Measurements from ENCODE around the gene ATP5F1D.

ATP5F1D gene

DNA sequence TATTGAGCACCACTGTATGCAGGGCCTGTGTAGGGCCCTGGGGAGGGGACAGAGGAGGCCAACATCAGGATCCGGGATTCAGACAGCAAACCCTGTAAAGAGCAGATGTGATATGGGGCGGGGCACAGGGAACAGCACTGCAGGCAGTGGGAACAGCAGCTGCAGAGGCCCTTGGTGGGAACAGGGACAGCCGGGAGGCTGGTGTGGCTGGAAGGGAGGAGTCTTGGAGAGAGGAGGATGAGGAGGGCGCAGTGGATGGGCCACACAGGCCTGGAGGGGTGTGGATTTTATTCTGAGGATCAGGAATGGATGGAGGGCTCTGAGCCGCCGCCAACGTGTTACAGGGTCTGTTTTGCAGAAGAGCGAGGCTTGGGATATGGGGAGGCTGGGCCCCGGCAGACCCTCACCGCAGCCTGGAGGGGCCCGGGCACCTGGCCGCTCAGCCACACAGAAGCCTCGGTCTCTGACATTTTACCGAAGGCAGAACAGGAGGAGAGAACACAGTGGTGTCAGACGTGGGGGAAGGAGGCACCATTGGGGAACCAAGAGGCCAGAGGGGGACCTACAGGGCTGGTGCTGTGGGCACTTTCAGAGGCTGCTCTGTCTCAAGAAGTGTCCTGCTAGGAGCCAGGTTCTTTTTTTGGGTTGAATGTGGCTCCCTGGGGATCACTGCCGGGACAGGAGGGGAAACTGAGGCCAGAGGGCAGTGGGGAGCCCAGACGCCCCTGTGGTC, 51.0 kb downstream of the ATP5F1D start:
- TF ChIP-seq, protein P1, sequence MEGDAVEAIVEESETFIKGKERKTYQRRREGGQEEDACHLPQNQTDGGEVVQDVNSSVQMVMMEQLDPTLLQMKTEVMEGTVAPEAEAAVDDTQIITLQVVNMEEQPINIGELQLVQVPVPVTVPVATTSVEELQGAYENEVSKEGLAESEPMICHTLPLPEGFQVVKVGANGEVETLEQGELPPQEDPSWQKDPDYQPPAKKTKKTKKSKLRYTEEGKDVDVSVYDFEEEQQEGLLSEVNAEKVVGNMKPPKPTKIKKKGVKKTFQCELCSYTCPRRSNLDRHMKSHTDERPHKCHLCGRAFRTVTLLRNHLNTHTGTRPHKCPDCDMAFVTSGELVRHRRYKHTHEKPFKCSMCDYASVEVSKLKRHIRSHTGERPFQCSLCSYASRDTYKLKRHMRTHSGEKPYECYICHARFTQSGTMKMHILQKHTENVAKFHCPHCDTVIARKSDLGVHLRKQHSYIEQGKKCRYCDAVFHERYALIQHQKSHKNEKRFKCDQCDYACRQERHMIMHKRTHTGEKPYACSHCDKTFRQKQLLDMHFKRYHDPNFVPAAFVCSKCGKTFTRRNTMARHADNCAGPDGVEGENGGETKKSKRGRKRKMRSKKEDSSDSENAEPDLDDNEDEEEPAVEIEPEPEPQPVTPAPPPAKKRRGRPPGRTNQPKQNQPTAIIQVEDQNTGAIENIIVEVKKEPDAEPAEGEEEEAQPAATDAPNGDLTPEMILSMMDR (IDR thresholded peaks at IDR 0.05; ENCODE audit: control insufficient read depth, insufficient read depth, low read depth, low read length, missing control alignments): no peak
- no peak for DNase-seq (ENCODE audit: low read depth)
- no peak overlapping the region for H3K4me3 ChIP-seq (ENCODE audit: control insufficient read depth, low read depth, low read length)

GRCh38 chr19:1293782-1294604, 52.4 kb downstream of the ATP5F1D start:
- no peak for DNase-seq (ENCODE audit: low read depth)
- no peak overlapping the region for H3K4me3 ChIP-seq (ENCODE audit: control insufficient read depth, low read depth, low read length)
- TF ChIP-seq, protein P1 (IDR thresholded peaks at IDR 0.05; ENCODE audit: control insufficient read depth, insufficient read depth, low read depth, low read length, missing control alignments): no peak
